Gastroesophageal sphincter (tissue), 3 donors: ENCODE data around the gene C6orf89.

Experiments used
- EP300 ChIP-seq: sonication (generic); formaldehyde crosslinking; IDR thresholded peaks from one replicate; pipeline ENCODE4 v1.6.1; 2017; ENCODE audit warnings: antibody characterized with exemption, mild to moderate bottlenecking
- POLR2A ChIP-seq, 2 donors: fragments of 450-650 bp; IDR thresholded peaks; one replicate each; pipeline ENCODE4 v1.6.1; 2017; ENCODE audit warnings: antibody characterized with exemption in 2 of 2, mild to moderate bottlenecking in 2 of 2, moderate library complexity in 1 of 2
- POLR2AphosphoS5 ChIP-seq: sonication (generic); formaldehyde crosslinking; IDR thresholded peaks from one replicate; pipeline ENCODE4 v1.6.1; 2017; ENCODE audit warnings: antibody characterized with exemption
- TF ChIP-seq, protein P1 (sequence below), 4 experiments: fragments of 200-600 bp in 2 of 4; fragments of 450-650 bp in 2 of 4; sonication (generic) in 1 of 4; IDR thresholded peaks; one replicate each; pipeline ENCODE4 v1.5.1; 2017 to 2019; ENCODE audit warnings: antibody characterized with exemption in 4 of 4, mild to moderate bottlenecking in 2 of 4, moderate library complexity in 2 of 4

DNA sequence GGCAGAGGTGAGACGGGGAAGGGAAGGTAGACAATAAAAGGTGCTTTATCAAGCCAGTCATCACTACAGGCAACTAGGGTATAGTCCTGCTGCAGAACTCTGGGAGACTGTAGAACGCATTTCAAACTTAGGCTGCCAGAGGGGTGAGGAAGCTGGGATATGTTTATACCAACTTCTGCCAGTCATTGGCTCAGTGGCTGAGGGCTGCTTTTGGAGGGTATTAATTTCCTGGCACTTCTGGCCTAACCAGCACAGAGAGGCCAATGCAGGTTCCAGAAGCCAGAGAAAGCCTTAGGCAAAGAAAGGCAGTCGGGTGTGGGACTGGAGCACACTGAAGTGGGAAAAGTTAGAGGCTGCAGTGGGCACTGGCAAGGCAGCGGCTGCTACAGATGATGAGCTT lies 42.6 kb upstream of the C6orf89 start:
- no peak for TF ChIP-seq POLR2AphosphoS5
- TF ChIP-seq, protein P1, sequence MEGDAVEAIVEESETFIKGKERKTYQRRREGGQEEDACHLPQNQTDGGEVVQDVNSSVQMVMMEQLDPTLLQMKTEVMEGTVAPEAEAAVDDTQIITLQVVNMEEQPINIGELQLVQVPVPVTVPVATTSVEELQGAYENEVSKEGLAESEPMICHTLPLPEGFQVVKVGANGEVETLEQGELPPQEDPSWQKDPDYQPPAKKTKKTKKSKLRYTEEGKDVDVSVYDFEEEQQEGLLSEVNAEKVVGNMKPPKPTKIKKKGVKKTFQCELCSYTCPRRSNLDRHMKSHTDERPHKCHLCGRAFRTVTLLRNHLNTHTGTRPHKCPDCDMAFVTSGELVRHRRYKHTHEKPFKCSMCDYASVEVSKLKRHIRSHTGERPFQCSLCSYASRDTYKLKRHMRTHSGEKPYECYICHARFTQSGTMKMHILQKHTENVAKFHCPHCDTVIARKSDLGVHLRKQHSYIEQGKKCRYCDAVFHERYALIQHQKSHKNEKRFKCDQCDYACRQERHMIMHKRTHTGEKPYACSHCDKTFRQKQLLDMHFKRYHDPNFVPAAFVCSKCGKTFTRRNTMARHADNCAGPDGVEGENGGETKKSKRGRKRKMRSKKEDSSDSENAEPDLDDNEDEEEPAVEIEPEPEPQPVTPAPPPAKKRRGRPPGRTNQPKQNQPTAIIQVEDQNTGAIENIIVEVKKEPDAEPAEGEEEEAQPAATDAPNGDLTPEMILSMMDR (IDR thresholded peaks at IDR 0.05): no peak
- no peak for TF ChIP-seq POLR2A (IDR thresholded peaks at IDR 0.05)
- TF ChIP-seq EP300: no peak
